SIG-M5 treated with dmso at 0.1 percent for 504 hours (cell line): ENCODE results near the gene HIGD1A.

Source experiments
- DNase-seq: peaks from one replicate; lab custom pipeline; 2025; ENCODE audit not compliant: unreplicated experiment; lab: John Stamatoyannopoulos, UW

Gene HIGD1A

DNA sequence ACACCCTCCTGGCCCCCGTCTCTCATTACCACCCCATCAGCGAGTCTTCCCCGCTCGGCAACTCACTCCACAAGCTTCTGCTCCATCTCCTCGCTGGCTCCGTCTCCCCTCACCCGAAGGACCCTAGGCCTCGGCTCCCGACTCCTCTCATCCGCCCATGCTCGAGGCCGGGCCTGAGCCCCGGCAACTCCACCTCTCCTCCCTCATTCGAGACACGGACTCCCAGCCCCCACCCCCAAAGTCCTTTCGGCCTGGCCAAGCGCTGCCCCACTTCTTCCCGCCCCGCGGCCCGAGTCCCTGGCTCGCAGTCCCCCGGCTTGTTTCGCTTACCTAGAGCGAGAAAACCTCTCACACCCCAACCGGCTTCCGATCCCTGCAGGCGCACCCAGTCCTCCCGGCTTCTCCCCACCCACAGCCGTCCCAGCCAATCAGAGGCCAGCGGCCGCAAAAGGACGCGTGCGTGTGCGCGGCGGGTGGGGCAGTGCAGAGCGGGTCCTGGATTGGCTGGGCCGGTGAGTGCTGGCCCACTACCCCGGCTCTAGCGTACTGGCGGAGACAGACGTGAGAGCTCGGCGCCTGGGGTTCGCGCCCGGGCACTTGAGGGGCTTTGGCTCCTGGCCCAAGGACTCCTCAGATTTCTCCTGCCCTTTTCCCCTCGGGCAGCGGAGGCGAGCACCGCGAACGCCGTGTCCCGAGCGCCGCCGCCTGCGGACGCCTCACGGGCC is at the start of gene HIGD1A:
TSS of gene HIGD1A (minus strand) at position 385 of the 725 bp plus-strand sequence. CDS start 10,237 bp downstream, outside the sequence.
- DNase-seq, result peak; percentile 96

DNA sequence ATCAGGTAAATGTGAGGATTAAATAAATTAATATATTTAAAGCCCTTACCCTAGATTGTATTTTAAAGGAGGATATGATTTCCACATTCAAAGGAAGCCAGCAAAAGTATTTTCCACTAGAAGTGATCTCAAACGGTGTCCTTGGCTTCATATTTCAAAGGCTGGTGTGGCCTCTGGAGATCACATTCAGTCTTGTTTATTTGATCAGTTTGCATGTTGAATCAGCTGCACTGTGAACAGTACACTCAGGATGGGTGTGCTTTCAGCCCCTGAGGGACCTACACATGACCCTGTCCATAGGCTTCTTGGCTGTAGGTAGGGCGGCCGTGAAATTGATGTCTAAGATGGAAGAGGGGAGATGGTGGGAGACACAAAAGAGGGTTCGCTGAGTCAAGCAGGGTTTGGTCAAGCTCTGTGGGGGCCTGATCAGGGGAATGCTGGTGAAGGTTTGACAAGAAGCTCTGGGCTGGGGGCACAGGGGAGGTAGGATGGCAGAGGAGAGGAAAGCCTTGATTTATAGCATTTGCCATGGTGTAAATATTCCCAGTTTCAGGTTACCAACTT is 49.5 kb upstream of the HIGD1A start:
- DNase-seq, result no peak

DNA sequence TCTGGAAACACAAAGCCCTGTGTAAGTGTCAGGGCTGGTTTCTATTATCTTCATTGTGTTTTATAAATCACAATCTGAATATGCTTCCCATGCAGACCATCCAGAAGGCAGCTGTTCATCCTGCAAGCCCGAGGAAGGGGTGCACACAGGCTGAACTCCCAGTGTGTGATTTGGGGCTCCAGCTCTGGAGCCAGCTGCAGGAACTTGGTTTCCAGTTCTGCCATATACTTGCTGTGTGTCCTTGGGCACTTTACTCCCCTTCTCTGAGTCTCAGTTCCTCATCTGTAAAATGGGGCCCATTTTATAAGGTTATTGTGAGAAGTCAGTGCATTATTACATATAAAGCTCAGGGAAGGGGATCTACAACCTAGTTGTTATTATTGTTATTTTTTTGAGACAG is 48.8 kb upstream of the HIGD1A start:
- DNase-seq, result no peak

DNA sequence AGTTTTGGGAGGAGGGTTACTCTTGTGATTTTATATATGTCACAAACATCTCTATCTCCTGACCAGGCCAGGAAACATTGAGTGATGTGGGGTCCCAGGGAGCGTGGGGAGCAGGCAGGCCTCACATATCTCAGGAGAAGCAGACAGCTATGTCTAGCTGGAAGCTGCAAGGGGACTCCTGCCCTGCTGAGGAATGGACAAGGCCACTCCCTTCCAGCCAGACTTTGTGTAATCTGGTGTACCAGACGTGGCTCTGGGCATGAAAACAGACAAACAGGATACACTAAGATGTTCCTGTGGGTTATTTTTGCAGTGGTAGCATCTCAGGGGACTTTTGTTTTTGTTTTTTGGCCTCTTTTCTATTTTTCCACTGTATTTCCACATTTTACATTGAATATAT is 48.2 kb upstream of the HIGD1A start:
- DNase-seq, result no peak

DNA sequence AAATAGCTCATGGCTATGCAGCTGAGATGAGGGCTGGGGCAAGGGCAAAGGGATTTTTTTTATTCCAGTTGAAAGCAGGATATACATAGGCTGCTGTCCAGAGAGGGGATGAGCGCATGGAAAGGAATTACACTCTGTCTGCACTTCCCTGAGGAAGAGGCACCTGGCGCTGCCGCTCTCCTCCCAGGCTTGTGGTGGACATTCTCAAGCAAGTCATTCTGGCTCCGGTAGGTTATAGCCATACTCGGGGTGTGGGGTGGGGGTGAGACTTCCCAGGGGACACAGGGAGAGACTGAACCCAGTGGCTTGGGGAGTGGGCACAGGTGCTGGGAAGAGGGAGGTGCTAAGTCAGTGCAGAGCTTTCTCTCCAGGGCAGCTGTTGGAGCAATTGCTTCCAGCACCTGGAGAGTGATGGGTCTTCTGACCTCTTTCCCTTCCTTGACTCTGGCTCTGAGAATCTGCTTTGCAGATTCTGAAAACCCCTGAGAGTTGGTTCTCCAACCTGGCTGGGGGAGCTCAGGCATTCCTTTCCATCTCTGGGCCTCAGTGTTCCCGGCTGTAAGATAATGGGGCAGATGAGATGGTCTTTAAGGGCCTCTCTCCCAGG is 47.0 kb upstream of the HIGD1A start:
- DNase-seq, result no peak

DNA sequence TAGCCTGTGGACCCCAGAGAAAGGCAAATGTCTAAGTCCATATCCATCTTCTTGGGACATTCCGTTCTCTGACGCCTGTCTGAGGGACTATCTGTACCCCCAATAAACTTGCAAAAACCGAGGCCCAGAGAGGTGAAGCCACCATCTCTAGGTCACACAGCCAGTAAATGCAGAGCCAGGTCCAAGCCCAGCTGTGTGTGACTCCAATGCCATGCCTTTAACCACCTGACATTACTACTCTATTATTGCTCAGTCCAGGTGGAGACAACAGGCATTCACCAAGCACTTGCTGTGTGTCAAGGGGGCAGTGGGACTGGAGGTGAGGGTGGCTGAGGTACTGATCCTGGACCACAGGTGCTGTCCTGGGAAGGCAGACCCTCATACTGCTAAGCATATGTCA is 46.0 kb upstream of the HIGD1A start:
- DNase-seq, result no peak

DNA sequence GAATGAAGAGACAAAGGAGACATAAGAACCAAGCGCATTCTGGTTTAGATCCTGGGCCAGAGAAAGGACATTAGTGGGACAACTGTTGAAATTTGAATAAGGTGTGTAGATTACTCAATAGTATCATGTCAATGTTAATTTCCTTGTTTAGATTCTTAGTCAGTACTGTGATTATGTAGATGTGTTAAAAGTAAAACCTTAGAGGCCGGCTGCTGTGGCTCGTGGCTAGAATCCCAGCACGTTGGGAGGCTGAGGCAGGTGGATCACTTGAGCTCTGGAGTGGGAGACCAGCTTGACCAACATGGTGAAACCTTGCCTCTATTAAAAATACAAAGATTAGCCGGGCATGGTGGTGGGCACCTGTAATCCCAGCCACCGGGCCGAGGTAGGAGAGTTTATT is 44.7 kb upstream of the HIGD1A start:
- DNase-seq, result no peak

DNA sequence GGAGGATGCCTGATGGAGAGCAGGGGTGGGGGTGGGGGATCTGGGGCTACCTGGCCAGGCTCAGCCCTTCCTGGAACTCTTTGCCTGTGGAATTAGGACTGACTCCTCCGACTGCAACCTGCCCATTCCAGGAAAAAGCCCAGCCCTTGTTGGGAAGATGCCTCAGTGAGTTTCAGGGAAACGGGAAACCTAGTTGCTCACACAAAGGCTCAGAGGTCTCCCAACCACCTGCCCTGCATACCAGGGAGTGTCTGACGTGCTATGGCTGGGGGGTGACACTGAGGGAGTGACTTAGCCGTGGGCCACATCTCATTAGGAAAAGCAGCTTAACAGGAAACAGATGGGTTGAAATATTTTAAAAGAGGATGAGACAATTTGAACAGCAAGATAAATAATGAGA is 43.4 kb upstream of the HIGD1A start:
- no peak for DNase-seq

DNA sequence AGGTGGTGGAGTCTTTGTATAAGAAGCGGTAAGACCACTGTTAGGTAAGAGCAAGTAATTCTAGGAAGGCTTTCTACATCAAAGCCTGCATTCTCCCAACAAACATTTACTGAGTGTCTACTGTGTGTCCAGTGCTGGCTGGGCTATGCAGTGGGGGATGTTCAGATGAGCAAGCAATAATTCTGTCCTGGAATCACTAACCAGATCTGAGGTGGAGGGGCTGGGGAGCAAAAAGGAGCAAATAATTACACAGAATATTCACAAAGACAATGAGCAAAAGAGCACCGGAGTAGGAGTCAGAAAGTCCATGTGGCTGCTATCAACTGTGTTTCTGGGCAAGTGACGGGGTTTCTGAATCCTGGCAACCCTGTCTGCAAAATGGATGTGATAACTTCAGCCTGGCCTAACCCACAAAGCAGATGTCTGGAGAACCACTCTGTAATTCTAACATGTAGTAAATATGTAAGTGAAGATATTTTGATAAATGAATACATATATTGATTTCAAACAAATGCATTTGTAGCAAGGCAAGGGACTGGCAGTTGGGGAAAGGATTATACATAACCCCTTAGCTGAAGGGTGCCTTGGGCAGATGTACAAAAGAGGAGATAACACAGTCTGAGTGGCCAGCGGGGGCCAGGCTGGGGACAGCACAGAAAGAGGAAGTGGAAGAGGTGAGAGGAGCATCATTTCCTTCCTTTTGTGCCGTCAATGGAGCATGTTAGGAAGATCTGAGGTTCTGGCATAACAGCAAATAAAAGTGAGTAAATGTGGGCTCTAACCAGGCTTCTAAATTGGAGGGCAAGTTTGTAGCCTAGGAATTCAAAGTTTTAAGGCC is 42.6 kb upstream of the HIGD1A start:
- peak; percentile 63 for DNase-seq

DNA sequence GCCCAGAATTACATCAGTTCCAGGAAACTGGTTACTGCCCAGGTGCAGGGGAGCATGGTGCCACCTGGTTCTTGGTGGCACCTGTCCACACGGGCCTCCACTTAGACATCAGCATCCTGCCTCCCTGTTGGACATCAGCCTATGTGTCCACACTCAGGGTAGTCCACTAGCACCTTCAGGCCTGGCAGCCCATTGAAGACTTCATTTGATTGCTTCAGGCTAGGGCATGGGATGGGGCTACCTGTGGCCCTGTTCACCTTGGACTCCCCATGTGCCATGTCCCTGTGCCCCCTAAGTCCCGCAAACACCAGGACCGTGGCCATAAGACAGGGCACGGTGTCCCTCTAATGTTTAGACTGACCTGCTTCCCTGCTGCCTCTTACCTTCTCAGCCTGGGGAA is 40.5 kb upstream of the HIGD1A start:
- DNase-seq, result no peak

DNA sequence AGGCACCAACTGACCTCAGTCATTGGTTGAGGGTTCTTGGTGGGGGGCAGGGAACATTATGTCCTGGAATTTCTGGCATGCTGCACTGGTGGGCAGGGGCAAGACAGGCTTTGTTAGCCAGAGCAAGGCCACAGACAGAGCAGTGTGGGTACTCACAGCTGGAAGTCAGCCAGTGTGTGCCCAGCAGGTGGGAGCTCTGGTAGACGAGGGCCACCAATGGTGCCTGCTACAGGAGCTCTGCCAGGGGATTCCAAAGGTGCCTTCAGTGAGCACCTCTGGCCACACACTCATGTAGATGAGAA is 40.1 kb upstream of the HIGD1A start:
- no peak for DNase-seq

DNA sequence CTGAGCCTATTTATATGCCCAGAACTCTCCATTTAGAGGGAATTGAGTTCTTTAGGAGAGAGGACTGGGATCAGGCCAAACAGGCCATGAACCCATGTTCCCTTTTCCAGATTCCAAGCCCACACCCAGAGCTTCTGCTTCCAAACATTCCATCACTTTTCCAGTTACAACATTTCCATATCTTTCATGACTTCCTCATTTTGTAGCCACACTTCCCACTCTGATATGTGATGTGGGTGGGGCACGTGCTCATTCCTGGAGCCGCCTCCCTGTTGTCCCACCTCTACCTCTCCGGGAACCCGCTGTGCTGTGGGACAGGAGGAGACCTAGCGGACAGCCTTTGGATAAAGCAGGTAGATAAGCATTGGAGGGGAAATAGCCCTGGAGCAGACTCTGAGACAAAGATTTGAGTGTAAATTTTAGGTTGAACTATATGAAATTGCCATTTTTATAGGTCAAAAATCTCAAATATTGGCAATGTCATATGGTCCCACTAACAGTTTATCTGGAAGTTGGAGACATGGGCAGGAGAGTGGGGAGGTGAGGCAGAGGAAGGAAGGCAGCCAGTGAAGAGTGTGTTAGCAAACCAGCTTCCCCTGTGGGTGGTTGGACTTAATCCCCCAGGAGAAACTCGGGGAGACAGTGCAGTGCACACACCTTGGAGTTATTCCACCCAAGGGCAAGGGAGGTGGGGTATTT is 39.6 kb upstream of the HIGD1A start:
- no peak for DNase-seq

DNA sequence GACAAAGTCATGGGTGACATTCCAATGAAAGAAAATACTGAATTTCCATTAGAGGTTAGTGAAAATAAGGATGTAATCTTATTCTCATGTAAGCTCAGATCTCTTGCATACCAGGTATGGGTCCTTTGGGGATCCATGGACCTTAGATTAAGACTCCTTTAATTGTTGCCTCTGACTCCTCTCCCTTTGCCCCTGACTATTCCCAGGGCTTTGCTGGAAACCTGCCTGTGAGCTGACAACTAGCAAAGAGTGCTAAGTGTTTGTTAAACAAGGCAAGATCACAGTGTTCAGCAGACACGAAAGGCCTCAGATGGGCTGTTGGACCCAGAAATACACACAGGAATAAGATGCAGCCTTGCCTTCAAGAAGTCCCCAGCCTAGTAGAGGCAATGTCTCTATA is 37.0 kb upstream of the HIGD1A start:
- DNase-seq, result no peak

DNA sequence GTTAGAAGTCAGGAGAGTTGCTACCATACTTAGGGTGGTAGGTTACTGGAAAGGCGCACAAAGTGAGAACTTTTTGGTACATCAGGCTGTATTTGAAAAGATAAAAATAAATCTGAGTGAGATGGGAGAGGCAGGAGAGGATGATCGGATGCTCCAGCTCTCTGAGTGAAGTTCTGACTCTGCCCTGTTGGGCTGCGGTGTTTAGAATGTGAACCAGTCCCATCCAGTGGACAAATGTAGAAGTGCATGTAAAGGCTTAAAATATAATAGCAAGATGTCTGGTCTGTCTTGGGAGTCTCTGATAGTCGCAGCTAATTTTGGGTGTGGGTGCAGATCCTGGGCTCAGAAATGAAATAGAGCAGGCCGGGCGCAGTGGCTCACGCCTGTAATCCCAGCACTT is 35.3 kb upstream of the HIGD1A start:
- DNase-seq, result peak; percentile 74

DNA sequence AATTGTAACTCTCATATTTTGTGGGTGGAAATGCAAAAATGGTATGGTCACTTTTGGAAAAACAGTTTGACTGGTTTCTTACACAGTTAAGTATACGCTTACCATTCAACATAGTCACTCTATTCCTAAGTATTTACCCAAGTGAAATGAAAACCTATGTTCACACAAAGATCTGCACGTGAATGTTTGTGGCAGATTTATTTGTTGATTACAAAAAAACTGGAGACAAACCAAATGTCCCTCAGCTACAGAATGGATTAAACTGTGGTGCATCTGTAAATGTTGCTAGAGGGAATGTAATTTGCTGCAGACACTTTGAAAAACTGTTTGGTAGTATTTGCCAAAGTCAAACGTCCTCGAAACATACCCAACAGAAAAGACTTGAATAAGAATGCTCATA is 34.3 kb upstream of the HIGD1A start:
- DNase-seq, result no peak

DNA sequence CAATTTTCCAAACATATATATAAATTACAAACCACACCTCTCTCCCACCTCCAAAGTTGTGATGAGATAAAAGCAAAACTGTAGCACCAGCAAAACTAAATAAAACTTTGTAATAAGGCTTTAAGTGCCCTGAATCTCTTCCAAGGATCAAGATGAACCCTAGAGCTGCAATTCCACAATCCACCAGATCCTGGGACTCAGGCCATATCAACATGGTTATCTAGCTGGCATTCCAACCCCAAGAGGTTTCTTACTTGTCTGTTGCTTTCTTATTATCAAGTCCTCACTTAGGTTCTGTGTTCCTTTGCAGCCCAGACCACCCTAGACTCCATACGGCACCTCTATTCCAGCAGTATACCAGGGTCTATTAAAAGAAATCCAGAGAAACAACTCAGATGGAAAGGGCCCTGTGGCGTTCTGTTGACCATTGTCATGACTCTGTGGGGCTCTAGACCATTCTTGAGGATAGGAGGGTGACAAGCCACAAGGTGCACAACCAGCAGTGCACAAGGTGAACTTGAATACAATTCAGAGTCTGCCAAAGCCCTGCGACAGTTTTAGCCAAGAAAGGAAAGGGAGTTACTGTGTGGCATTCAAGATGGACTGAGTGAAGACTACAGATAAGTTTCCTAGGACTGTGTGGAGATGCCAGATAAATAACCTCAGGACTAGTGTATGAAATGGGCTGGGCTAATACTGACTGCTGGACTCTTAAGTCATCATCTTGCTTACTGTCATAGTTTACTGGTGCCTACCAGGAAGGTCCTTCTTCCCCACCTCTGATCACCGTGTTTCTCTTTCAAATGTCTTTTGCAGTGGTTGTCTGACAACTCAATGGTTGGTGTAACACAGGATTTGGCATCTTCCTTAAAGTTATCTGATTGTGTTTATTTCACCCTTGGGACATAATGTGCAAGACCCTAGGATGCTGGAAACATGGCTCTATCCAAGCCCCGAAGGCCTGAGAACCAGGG is 32.1 kb upstream of the HIGD1A start:
- DNase-seq, result no peak

DNA sequence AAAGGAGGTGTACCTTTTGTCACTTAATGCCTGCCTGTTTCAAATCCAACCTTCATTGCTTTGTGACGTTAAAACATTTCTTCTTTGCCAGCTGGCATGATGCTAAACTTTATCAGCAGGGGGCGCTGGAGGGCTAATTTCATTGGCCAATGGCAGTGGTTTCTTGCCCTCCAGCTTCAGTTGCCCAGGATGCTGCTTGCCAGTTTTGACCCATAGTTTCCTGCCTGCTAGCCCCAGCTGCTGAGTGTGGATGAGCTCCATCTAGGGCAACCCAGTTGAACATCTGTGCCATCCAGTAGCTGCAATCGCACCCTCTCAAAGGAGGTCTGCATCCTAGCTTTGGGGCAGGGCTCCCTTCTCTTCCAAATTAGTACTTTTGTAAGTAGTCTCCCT is 27.0 kb upstream of the HIGD1A start:
- DNase-seq, result peak; percentile 48

DNA sequence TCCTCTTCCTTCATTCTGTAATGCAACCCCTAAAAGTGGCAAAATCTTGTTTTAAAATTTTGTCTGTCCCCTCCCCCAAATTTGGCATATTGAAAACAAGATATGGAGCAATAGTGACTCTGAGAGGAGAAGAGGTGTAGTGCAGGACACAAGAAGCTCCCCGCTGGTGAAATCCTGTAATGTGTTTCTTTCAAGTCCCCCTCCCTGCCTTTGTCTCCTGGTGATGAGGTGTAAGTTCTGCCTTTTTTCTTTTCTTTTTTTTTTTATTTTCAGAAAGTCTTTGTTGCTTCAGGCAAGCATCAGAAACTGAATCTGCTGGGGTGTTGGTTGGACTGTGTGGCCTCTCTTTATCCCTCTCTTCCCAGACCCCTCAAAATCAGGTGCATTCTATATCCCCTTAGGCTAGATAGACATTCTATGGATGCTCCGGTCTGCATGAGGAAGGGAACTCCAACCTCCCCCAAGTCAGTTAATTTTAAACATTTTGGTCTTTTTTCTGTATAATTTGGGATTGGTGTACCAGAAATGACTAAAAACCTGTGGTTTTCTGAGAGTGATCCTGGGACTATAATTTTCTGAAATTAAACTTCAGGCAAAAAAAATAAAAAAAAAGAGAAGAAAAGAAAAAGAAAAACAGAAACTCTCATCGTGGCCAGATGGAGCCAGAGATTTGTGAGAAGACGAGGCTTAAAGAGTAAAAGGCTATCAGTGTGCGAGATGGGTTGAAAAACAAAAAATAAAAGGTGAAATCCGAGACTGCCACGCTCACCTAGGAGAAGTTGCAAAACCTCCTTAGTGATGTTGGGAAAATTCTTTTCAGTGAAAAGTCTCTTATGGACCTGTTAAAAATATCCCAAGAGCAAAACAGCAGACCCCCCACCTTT is 26.4 kb upstream of the HIGD1A start:
- DNase-seq, result peak; percentile 49
